Measurements from ENCODE around the gene TMEM30B.

TMEM30B gene

DNA sequence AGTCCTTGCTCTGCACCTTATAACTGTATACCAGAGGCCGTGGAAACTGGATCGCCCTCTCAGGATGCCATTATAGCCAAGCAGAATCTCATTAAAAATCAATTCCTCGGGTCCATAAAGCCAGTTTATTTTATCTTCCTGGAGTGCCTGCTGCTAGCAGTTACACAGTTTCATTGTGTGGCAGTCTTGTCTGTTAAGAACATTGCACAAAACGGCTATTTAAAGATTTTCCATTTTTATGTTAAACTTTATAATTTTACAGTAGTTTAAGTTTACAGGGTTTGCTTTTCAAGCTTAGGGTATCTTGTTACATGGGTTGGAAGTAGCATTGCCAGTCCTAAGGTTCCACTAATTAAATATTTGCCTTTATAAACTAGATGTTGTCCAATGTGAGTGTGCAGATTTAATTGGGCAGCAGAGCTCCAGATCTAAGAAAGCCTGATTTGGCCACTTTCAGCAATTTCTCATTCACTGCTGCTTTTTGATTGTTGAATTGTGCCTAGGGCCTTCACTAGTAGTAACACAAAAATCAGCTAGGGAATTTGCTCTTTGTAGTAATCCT is 17.0 kb downstream of the TMEM30B start:
- H3K9me3 ChIP-seq (replicated peaks; ENCODE audit: low read length): no peaks in the 10 kb centered on the region

DNA sequence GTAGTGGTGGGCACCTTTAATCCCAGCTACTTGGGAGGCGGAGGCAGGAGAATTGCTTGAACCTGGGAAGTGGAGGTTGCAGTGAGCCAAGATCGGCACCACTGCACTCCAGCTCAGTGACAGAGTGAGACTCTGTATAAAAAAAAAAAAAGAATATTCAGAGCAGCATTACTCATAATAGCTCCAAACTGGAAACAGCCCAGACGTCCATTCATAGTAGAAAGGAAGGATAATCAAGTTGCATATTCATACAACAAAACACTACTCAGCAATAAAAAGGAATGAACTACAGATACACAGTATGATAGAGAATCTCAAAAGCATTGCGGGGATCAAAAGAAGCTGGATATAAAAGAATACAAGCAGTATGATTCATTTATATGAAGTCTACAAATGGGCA is 19.1 kb downstream of the TMEM30B start:
- no peaks in the 10 kb centered on the region for H3K27me3 ChIP-seq (ENCODE audit: control insufficient read depth, insufficient read depth, low read length)
- peaks cover 41% of the 10 kb centered on the region for H3K4me1 ChIP-seq (ENCODE audit: control insufficient read depth, insufficient read depth, low read length)
- H3K4me2 ChIP-seq (ENCODE audit: low read length): no peak overlapping the region
- H3K9ac ChIP-seq (ENCODE audit: low read depth, low read length): no peak overlapping the region
- no peaks in the 10 kb centered on the region for H3K9me3 ChIP-seq (replicated peaks; ENCODE audit: low read length)
- no peak overlapping the region for H3K4me3 ChIP-seq (ENCODE audit: low read length)
- H3K36me3 ChIP-seq (ENCODE audit: insufficient read depth, low read length): no peaks in the 10 kb centered on the region

More for the DNA sequence above, 17.0 kb downstream of the TMEM30B start:
- Histone ChIP-seq H3K4me3 (ENCODE audit: low read length) (no peak overlapping the region), H3K4me1 (ENCODE audit: control insufficient read depth, insufficient read depth, low read length) (peaks cover 25% of the 10 kb centered on the region), H3K36me3 (ENCODE audit: insufficient read depth, low read length) (no peaks in the 10 kb centered on the region), H3K4me2 (ENCODE audit: low read length) (no peak overlapping the region), H3K27me3 (ENCODE audit: control insufficient read depth, insufficient read depth, low read length) (no peaks in the 10 kb centered on the region), H3K9ac (ENCODE audit: low read depth, low read length) (no peak overlapping the region)

GRCh38 chr14:61260939-61261776 is 20.0 kb downstream of the TMEM30B start:
- no peak overlapping the region for H3K9ac ChIP-seq (ENCODE audit: low read depth, low read length)
- peaks cover 41% of the 10 kb centered on the region for H3K4me1 ChIP-seq (ENCODE audit: control insufficient read depth, insufficient read depth, low read length)
- H3K4me3 ChIP-seq (ENCODE audit: low read length): no peak overlapping the region
- no peaks in the 10 kb centered on the region for H3K36me3 ChIP-seq (ENCODE audit: insufficient read depth, low read length)
- H3K4me2 ChIP-seq (ENCODE audit: low read length): peak overlapping the region; percentile 9
- no peaks in the 10 kb centered on the region for H3K27me3 ChIP-seq (ENCODE audit: control insufficient read depth, insufficient read depth, low read length)
- H3K9me3 ChIP-seq (replicated peaks; ENCODE audit: low read length): no peaks in the 10 kb centered on the region

DNA sequence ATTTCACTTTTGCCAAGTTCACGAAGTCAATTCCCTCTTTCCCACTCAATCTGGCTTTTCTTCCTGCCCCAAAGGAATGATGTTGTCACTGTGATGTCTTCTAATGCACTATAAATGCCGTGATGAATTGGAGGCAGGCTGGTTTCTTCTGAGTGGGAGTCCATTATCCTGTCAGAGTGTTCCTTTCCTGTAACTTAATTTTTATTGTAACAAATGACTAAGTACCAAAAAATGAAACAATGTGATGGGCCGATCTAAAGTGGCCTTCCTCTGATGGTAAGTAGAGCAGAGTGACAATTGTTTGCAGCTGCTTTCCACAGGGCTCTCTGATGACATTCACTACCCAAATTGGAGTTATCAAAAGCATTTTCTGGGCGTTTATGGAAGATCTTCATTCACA is 22.2 kb downstream of the TMEM30B start:
- Histone ChIP-seq H3K36me3 (ENCODE audit: insufficient read depth, low read length) (no peaks in the 10 kb centered on the region), H3K4me1 (ENCODE audit: control insufficient read depth, insufficient read depth, low read length) (peaks cover 48% of the 10 kb centered on the region), H3K4me3 (ENCODE audit: low read length) (peak overlapping the region; percentile 43), H3K9me3 (replicated peaks; ENCODE audit: low read length) (no peaks in the 10 kb centered on the region), H3K27me3 (ENCODE audit: control insufficient read depth, insufficient read depth, low read length) (no peaks in the 10 kb centered on the region), H3K9ac (ENCODE audit: low read depth, low read length) (peak overlapping the region; percentile 56), H3K4me2 (ENCODE audit: low read length) (peak overlapping the region; percentile 76)

GRCh38 chr14:61257469-61258057 is 23.6 kb downstream of the TMEM30B start:
- Histone ChIP-seq H3K4me1 (ENCODE audit: control insufficient read depth, insufficient read depth, low read length) (peaks cover 57% of the 10 kb centered on the region), H3K4me3 (ENCODE audit: low read length) (no peak overlapping the region), H3K4me2 (ENCODE audit: low read length) (no peak overlapping the region), H3K9ac (ENCODE audit: low read depth, low read length) (no peak overlapping the region), H3K27me3 (ENCODE audit: control insufficient read depth, insufficient read depth, low read length) (no peaks in the 10 kb centered on the region), H3K9me3 (replicated peaks; ENCODE audit: low read length) (no peaks in the 10 kb centered on the region), H3K36me3 (ENCODE audit: insufficient read depth, low read length) (no peaks in the 10 kb centered on the region)

- Histone ChIP-seq H3K4me2 (ENCODE audit: low read length) (no peak overlapping the region), H3K4me1 (ENCODE audit: control insufficient read depth, insufficient read depth, low read length) (peaks cover 58% of the 10 kb centered on the region), H3K27me3 (ENCODE audit: control insufficient read depth, insufficient read depth, low read length) (no peaks in the 10 kb centered on the region), H3K36me3 (ENCODE audit: insufficient read depth, low read length) (no peaks in the 10 kb centered on the region), H3K9ac (ENCODE audit: low read depth, low read length) (no peak overlapping the region), H3K9me3 (replicated peaks; ENCODE audit: low read length) (no peaks in the 10 kb centered on the region), H3K4me3 (ENCODE audit: low read length) (no peak overlapping the region)
Measured at GRCh38 chr14:61256826-61257468, 24.2 kb downstream of the TMEM30B start.

- no peaks in the 10 kb centered on the region for H3K9me3 ChIP-seq (replicated peaks; ENCODE audit: low read length)
- H3K27me3 ChIP-seq (ENCODE audit: control insufficient read depth, insufficient read depth, low read length): no peaks in the 10 kb centered on the region
- H3K36me3 ChIP-seq (ENCODE audit: insufficient read depth, low read length): no peaks in the 10 kb centered on the region
- no peak overlapping the region for H3K4me2 ChIP-seq (ENCODE audit: low read length)
- no peak overlapping the region for H3K9ac ChIP-seq (ENCODE audit: low read depth, low read length)
- peaks cover 50% of the 10 kb centered on the region for H3K4me1 ChIP-seq (ENCODE audit: control insufficient read depth, insufficient read depth, low read length)
- no peak overlapping the region for H3K4me3 ChIP-seq (ENCODE audit: low read length)
Measured at GRCh38 chr14:61255968-61256367, 25.2 kb downstream of the TMEM30B start.

- Histone ChIP-seq H3K4me1 (ENCODE audit: control insufficient read depth, insufficient read depth, low read length) (peaks cover 46% of the 10 kb centered on the region), H3K4me3 (ENCODE audit: low read length) (no peak overlapping the region), H3K4me2 (ENCODE audit: low read length) (no peak overlapping the region), H3K9ac (ENCODE audit: low read depth, low read length) (no peak overlapping the region), H3K27me3 (ENCODE audit: control insufficient read depth, insufficient read depth, low read length) (no peaks in the 10 kb centered on the region), H3K9me3 (replicated peaks; ENCODE audit: low read length) (no peaks in the 10 kb centered on the region), H3K36me3 (ENCODE audit: insufficient read depth, low read length) (no peaks in the 10 kb centered on the region)
Measured at GRCh38 chr14:61254808-61255526, 26.2 kb downstream of the TMEM30B start.

DNA sequence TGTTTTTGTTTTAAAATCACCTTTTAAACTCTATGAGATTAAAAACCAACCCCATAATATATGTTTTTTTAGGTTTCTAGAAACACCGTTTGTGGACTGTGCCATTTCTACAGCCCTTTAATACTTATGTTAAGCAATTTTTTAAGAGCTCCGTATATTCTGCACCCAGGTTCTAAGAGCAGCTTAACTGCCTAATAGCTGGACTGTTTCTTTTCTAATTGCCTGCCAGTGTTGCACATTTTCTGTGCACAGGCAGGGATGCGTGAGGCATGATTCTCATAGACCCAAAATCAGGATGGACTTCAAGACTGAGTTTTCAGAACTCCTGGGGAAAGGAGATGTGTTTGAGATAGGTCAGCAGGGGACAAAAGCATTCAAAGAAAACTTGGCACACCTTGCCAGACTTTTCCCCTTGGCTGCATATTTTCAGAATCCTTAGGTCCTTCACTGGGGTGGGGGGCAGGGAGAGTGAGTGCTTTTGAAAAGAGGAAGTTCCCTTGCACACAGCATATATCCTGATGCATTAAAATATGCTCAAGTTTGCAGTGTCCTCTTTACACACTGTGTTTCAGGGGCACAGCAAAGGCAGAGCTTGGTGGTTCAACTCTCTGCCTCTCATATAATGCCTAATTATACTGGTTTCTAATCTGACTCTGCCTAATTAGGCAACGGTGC is 27.9 kb downstream of the TMEM30B start:
- Histone ChIP-seq H3K4me1 (ENCODE audit: control insufficient read depth, insufficient read depth, low read length) (peaks cover 36% of the 10 kb centered on the region), H3K4me3 (ENCODE audit: low read length) (no peak overlapping the region), H3K9me3 (replicated peaks; ENCODE audit: low read length) (no peaks in the 10 kb centered on the region)

GRCh38 chr14:61252369-61253063 is 28.6 kb downstream of the TMEM30B start:
- Histone ChIP-seq H3K4me1 (ENCODE audit: control insufficient read depth, insufficient read depth, low read length) (peaks cover 34% of the 10 kb centered on the region), H3K36me3 (ENCODE audit: insufficient read depth, low read length) (no peaks in the 10 kb centered on the region), H3K4me3 (ENCODE audit: low read length) (peak overlapping the region; percentile 6), H3K4me2 (ENCODE audit: low read length) (peak overlapping the region; percentile 41), H3K27me3 (ENCODE audit: control insufficient read depth, insufficient read depth, low read length) (no peaks in the 10 kb centered on the region), H3K9me3 (replicated peaks; ENCODE audit: low read length) (no peaks in the 10 kb centered on the region), H3K9ac (ENCODE audit: low read depth, low read length) (peak overlapping the region; percentile 65)

More for the DNA sequence above, 27.9 kb downstream of the TMEM30B start:
- no peaks in the 10 kb centered on the region for H3K27me3 ChIP-seq (ENCODE audit: control insufficient read depth, insufficient read depth, low read length)
- peak overlapping the region; percentile 29 for H3K4me2 ChIP-seq (ENCODE audit: low read length)
- no peaks in the 10 kb centered on the region for H3K36me3 ChIP-seq (ENCODE audit: insufficient read depth, low read length)
- peak overlapping the region; percentile 65 for H3K9ac ChIP-seq (ENCODE audit: low read depth, low read length)

Measured in skeletal muscle satellite cell (primary cell).